Esophagus muscularis mucosa (tissue), 4 donors: Measurements from ENCODE around the gene PC. TPM values are rescaled to one million over a fixed set of nuclear protein-coding genes. Genes with fewer than 3 reads are reported as not detected.

Experiments used
- DNase-seq: peaks from one replicate; pipeline ENCODE4 v3.0.0-alpha.2; 2017; ENCODE audit errors: extremely low spot score
- H3K27ac ChIP-seq, 4 donors: fragments of 200-600 bp; sonication (generic); replicated peaks in 1 of 4; 1 replicate in 3 of 4; 2 replicates in 1 of 4; pipeline ENCODE4 v1.5.1; 2016 to 2019; ENCODE audit warnings: mild to moderate bottlenecking in 1 of 4
- H3K27me3 ChIP-seq, 4 donors: fragments of 200-600 bp; sonication (generic); one replicate each; pipeline versions ENCODE4 v1.5.1 to v1.6.0; 2016 to 2019
- H3K36me3 ChIP-seq, 4 donors: fragments of 200-600 bp; sonication (generic); one replicate each; pipeline ENCODE4 v1.5.1; 2016 to 2019
- H3K4me1 ChIP-seq, 4 donors: fragments of 200-600 bp; sonication (generic); one replicate each; pipeline ENCODE4 v1.5.1; 2016 to 2019
- H3K4me3 ChIP-seq, 4 donors: fragments of 200-600 bp; sonication (generic); 1 replicate in 2 of 4; 2 replicates in 2 of 4; pipeline ENCODE4 v1.5.1; 2016 to 2019; ENCODE audit warnings: mild to moderate bottlenecking in 4 of 4, moderate library complexity in 1 of 4
- H3K9me3 ChIP-seq, 4 donors: fragments of 200-600 bp; sonication (generic); 1 replicate in 3 of 4; 2 replicates in 1 of 4; pipeline ENCODE4 v1.5.1; 2016 to 2019
- EP300 ChIP-seq: sonication (generic); formaldehyde crosslinking; IDR thresholded peaks from one replicate; pipeline ENCODE4 v1.6.1; 2017; ENCODE audit warnings: antibody characterized with exemption
- POLR2A ChIP-seq: fragments of 450-650 bp; IDR thresholded peaks from one replicate; pipeline ENCODE4 v1.6.1; 2017; ENCODE audit warnings: antibody characterized with exemption, moderate library complexity, mild to moderate bottlenecking, low read depth
- POLR2AphosphoS5 ChIP-seq, 2 donors: sonication (generic); formaldehyde crosslinking; IDR thresholded peaks; one replicate each; pipeline ENCODE4 v1.6.1; 2017; ENCODE audit warnings: antibody characterized with exemption in 2 of 2
- WGBS: methylation state at CpG from one replicate; pipeline ENCODE4 v1.1.5; 2018; 5-methylcytosine and 5-hydroxymethylcytosine counted together
- intact Hi-C: fragments of 100-400 bp; cut with DNase I; formaldehyde crosslinking; loops from one replicate; pipeline ENCODE4 v1.15.1; 2023
- total RNA-seq, 4 donors: library from RNA; depleted of rRNA; stranded (reverse); fragments of >200 nt; gene quantifications; one replicate each; pipeline versions ENCODE4 v1.1.0 to v1.2.1, GENCODE V29; 2016
- TF ChIP-seq, protein P1 (sequence below), 3 experiments: fragments of 200-600 bp in 2 of 3; fragments of 450-650 bp in 1 of 3; sonication (generic) in 2 of 3; IDR thresholded peaks; one replicate each; pipeline ENCODE4 v1.5.1; 2017 to 2019; ENCODE audit warnings: antibody characterized with exemption in 3 of 3, mild to moderate bottlenecking in 2 of 3, moderate library complexity in 1 of 3

Gene PC
- total RNA-seq, 4 donors from 2014 or later: 2.1 to 5.5 (median 5.1) TPM

GRCh38 chr11:66979336-66979980, 21.3 kb upstream of the PC start:
- Histone ChIP-seq H3K9me3 (peaks cover 0 to 8% (median 5%) of the 10 kb centered on the region in 4 donors), H3K27me3 (peaks cover 0 to 16% (median 0%) of the 10 kb centered on the region in 4 donors), H3K4me1 (peaks cover 9 to 17% (median 11%) of the 10 kb centered on the region in 4 donors), H3K4me3 (no peak overlapping the region), H3K36me3 (no peaks in the 10 kb centered on the region), H3K27ac (no peak overlapping the region)
- TF ChIP-seq POLR2AphosphoS5 (IDR thresholded peaks at IDR 0.05) (no peak), POLR2A (no peak), EP300 (no peak)
- TF ChIP-seq, protein P1, sequence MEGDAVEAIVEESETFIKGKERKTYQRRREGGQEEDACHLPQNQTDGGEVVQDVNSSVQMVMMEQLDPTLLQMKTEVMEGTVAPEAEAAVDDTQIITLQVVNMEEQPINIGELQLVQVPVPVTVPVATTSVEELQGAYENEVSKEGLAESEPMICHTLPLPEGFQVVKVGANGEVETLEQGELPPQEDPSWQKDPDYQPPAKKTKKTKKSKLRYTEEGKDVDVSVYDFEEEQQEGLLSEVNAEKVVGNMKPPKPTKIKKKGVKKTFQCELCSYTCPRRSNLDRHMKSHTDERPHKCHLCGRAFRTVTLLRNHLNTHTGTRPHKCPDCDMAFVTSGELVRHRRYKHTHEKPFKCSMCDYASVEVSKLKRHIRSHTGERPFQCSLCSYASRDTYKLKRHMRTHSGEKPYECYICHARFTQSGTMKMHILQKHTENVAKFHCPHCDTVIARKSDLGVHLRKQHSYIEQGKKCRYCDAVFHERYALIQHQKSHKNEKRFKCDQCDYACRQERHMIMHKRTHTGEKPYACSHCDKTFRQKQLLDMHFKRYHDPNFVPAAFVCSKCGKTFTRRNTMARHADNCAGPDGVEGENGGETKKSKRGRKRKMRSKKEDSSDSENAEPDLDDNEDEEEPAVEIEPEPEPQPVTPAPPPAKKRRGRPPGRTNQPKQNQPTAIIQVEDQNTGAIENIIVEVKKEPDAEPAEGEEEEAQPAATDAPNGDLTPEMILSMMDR (IDR thresholded peaks at IDR 0.05): no peak
- DNase-seq: no peak
- 92% methylated on average over 2 of the region's 2 CpGs for WGBS
- intact Hi-C loops: no loop called here

GRCh38 chr11:66978717-66979116, 20.5 kb upstream of the PC start:
- WGBS: 100% methylated on average over 6 of the region's 6 CpGs
- Histone ChIP-seq H3K36me3 (no peaks in the 10 kb centered on the region), H3K27ac (no peak overlapping the region), H3K9me3 (peaks cover 0 to 8% (median 5%) of the 10 kb centered on the region in 4 donors), H3K4me1 (peaks cover 9 to 13% (median 11%) of the 10 kb centered on the region in 4 donors), H3K27me3 (peaks cover 0 to 16% (median 0%) of the 10 kb centered on the region in 4 donors), H3K4me3 (no peak overlapping the region)
- TF ChIP-seq POLR2A: no peak
- TF ChIP-seq, protein P1 (IDR thresholded peaks at IDR 0.05): no peak
- TF ChIP-seq EP300: no peak
- no peak for TF ChIP-seq POLR2AphosphoS5 (IDR thresholded peaks at IDR 0.05)
- DNase-seq: no peak
- intact Hi-C loops: no loop called here

GRCh38 chr11:66978229-66978628, 20.0 kb upstream of the PC start:
- TF ChIP-seq POLR2A (no peak), POLR2AphosphoS5 (IDR thresholded peaks at IDR 0.05) (no peak), EP300 (no peak)
- TF ChIP-seq, protein P1 (IDR thresholded peaks at IDR 0.05): no peak
- no peak for DNase-seq
- H3K4me3 ChIP-seq: no peak overlapping the region
- peaks cover 0 to 8% (median 5%) of the 10 kb centered on the region in 4 donors for H3K9me3 ChIP-seq
- 100% methylated on average over 2 of the region's 2 CpGs for WGBS
- intact Hi-C loops: no loop called here
- peaks cover 0 to 16% (median 0%) of the 10 kb centered on the region in 4 donors for H3K27me3 ChIP-seq
- no peak overlapping the region for H3K27ac ChIP-seq
- H3K4me1 ChIP-seq: peaks cover 9 to 13% (median 11%) of the 10 kb centered on the region in 4 donors
- no peaks in the 10 kb centered on the region for H3K36me3 ChIP-seq

DNA sequence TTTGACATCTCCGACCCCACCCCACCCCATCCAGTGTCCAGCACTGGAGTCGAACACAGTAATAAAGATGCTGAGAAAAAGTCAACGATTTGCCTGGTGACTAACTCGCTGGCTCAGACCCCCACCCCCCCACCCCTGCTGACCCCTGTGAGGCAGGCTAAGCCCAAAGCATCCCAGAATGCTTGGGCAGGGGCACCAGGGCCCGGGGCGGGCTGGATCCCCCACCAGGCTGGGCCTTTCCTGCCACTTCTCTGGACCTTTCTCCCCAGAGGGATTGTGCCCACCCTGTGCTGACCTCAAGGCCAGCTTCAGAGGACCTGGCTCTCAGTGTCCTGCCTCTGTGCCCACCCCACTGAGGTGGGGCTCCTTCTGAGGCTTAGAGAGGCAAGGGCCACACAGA, 18.7 kb upstream of the PC start:
- Histone ChIP-seq H3K4me1 (peaks cover 5 to 8% (median 6%) of the 10 kb centered on the region in 4 donors), H3K27ac (no peak overlapping the region), H3K9me3 (peaks cover 0 to 8% (median 5%) of the 10 kb centered on the region in 4 donors), H3K27me3 (peaks cover 0 to 16% (median 0%) of the 10 kb centered on the region in 4 donors), H3K4me3 (no peak overlapping the region), H3K36me3 (no peaks in the 10 kb centered on the region)
- WGBS: 93% methylated on average over 5 of the region's 6 CpGs
- intact Hi-C loops: no loop called here
- TF ChIP-seq POLR2AphosphoS5 (IDR thresholded peaks at IDR 0.05) (no peak), POLR2A (no peak), EP300 (no peak)
- TF ChIP-seq, protein P1 (IDR thresholded peaks at IDR 0.05): no peak
- DNase-seq: no peak
